MM.1S (cell line): ENCODE results near the gene RAG2.

Experiments used
- CTCF ChIP-seq: fragments of 300-600 bp; sonication (generic); IDR thresholded peaks from 2 replicates; pipeline ENCODE4 v1.5.1; 2016; ENCODE audit warnings: antibody characterized with exemption, low read length, mixed read lengths
- EZH2 ChIP-seq: fragments of 300-600 bp; sonication (generic); optimal IDR thresholded peaks from 2 replicates; pipeline ENCODE3; 2017; ENCODE audit warnings: low read depth, mild to moderate bottlenecking, antibody characterized with exemption, low read length, mixed read lengths

- TF ChIP-seq CTCF (no peak), EZH2 (no peak)
Measured at GRCh38 chr11:36618363-36619047, 20.5 kb upstream of the RAG2 start.
